IPS DF 19.7 (cell line): ENCODE measurements around the gene ST3GAL4.

Experiments used
- DNase-seq: peaks from one replicate; pipeline ENCODE4 v3.0.0-alpha.2; 2013; ENCODE audit warnings: low read depth, low spot score

Gene ST3GAL4

GRCh38 chr11:126329644-126330211, 25.8 kb upstream of the ST3GAL4 start:
- no peak for DNase-seq

- no peak for DNase-seq
These were observed 24.2 kb upstream of the ST3GAL4 start for GRCh38 chr11:126331286-126331685.

- DNase-seq = no peak
These were observed 23.2 kb upstream of the ST3GAL4 start for GRCh38 chr11:126332221-126332711.

- DNase-seq = no peak
These were observed 22.3 kb upstream of the ST3GAL4 start for GRCh38 chr11:126333142-126333541.

GRCh38 chr11:126334659-126335462, 20.6 kb upstream of the ST3GAL4 start:
- DNase-seq = no peak

- DNase-seq = no peak
These were observed 20.1 kb upstream of the ST3GAL4 start for GRCh38 chr11:126335463-126335760.

- DNase-seq = no peak
These were observed 19.3 kb upstream of the ST3GAL4 start for GRCh38 chr11:126336138-126336541.

GRCh38 chr11:126336671-126337101, 18.8 kb upstream of the ST3GAL4 start:
- DNase-seq = no peak

GRCh38 chr11:126337126-126337473, 18.4 kb upstream of the ST3GAL4 start:
- DNase-seq = no peak

- no peak for DNase-seq
These were observed 17.8 kb upstream of the ST3GAL4 start for GRCh38 chr11:126337474-126338241.

- DNase-seq = no peak
These were observed 17.0 kb upstream of the ST3GAL4 start for GRCh38 chr11:126338346-126339055.

GRCh38 chr11:126339073-126339862, 16.2 kb upstream of the ST3GAL4 start:
- DNase-seq = no peak

GRCh38 chr11:126339863-126340434, 15.5 kb upstream of the ST3GAL4 start:
- DNase-seq = no peak

GRCh38 chr11:126340960-126341606, 14.4 kb upstream of the ST3GAL4 start:
- no peak for DNase-seq

GRCh38 chr11:126341760-126342161, 13.7 kb upstream of the ST3GAL4 start:
- no peak for DNase-seq

GRCh38 chr11:126343051-126343450, 12.4 kb upstream of the ST3GAL4 start:
- no peak for DNase-seq

GRCh38 chr11:126344141-126345080, 11.1 kb upstream of the ST3GAL4 start:
- DNase-seq = no peak

GRCh38 chr11:126345283-126345682, 10.2 kb upstream of the ST3GAL4 start:
- no peak for DNase-seq
